Measurements from ENCODE around the gene CYLD. TPM values are rescaled to one million over a fixed set of nuclear protein-coding genes. Genes with fewer than 3 reads are reported as not detected.

CYLD gene
- total RNA-seq, 1 experiment from 2014 or later = 9.8 TPM

DNA sequence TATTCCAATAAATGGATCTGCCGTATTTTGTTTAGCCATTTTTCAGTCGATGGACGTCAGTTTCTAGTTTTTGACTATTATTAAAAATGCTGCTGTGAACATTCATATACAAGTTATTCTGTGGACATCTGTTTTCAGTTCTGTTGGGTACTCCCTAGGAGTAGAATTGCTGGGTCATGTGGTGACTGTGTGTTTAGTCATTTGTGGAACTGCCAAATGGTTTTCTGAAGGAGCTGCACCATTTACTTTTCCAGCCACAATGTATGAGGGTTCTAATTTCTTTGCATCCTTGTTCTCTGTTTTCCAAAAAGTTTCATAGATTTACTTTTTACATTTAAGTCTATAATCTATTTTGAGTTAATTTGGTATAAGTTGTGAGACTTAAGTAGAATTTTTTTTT is 29.5 kb downstream of the CYLD start:
- TF ChIP-seq, protein P1, sequence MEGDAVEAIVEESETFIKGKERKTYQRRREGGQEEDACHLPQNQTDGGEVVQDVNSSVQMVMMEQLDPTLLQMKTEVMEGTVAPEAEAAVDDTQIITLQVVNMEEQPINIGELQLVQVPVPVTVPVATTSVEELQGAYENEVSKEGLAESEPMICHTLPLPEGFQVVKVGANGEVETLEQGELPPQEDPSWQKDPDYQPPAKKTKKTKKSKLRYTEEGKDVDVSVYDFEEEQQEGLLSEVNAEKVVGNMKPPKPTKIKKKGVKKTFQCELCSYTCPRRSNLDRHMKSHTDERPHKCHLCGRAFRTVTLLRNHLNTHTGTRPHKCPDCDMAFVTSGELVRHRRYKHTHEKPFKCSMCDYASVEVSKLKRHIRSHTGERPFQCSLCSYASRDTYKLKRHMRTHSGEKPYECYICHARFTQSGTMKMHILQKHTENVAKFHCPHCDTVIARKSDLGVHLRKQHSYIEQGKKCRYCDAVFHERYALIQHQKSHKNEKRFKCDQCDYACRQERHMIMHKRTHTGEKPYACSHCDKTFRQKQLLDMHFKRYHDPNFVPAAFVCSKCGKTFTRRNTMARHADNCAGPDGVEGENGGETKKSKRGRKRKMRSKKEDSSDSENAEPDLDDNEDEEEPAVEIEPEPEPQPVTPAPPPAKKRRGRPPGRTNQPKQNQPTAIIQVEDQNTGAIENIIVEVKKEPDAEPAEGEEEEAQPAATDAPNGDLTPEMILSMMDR (IDR thresholded peaks at IDR 0.05; ENCODE audit: insufficient read depth in 1 of 2, low read depth in 1 of 2, low read length in 1 of 2, severe bottlenecking in 1 of 2, unreplicated experiment in 1 of 2) = no peak
- H3K9me3 Mint-ChIP-seq (ENCODE audit: unreplicated experiment) = peaks cover 5% of the 10 kb centered on the region
- ChIA-PET POLR2A (no interaction called here), CTCF (no interaction called here)
- no peak overlapping the region for H3K27ac Mint-ChIP-seq (ENCODE audit: unreplicated experiment)
- no peaks in the 10 kb centered on the region for H3K27me3 ChIP-seq (replicated peaks; ENCODE audit: control insufficient read depth, insufficient read depth, low read length)
- no peaks in the 10 kb centered on the region for H3K27me3 Mint-ChIP-seq (ENCODE audit: insufficient read depth, unreplicated experiment)
- no peak overlapping the region for H3K4me3 Mint-ChIP-seq (ENCODE audit: unreplicated experiment)
- no peaks in the 10 kb centered on the region for H3K36me3 Mint-ChIP-seq (ENCODE audit: insufficient read depth, unreplicated experiment)
- H3K9me3 ChIP-seq = no peaks in the 10 kb centered on the region
- no peaks in the 10 kb centered on the region for H3K4me1 Mint-ChIP-seq (ENCODE audit: low read depth, unreplicated experiment)
- BruUV-seq (replicated peaks) = no TSS peak
- intact Hi-C loops (cut with micrococcal nuclease; ENCODE audit: unreplicated experiment) = no loop called here
- H3K4me1 ChIP-seq = no peaks in the 10 kb centered on the region
- no peak overlapping the region for H3K4me3 ChIP-seq (ENCODE audit: low read depth, low read length)
- no peaks in the 10 kb centered on the region for H3K36me3 ChIP-seq (ENCODE audit: control insufficient read depth, insufficient read depth, low read length)
- no peak for DNase-seq

DNA sequence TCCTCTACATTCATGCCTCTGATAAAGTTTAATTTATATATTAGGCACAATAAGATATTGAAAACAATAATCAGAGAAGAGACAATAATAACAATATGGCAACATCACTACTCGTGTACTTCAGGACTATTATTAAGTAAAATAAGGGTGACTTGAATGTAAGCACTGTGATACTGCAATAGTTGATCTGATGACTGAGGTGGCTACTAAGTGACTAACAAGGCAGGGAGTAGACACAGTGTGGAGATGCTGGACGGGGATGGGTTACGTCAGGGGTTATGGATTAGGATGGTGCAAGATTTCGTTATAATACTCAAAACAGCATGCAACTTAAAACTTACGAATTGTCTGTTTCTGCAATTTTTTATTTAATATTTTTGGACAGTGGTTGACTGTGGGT is 32.5 kb downstream of the CYLD start:
- Histone ChIP-seq H3K36me3 (ENCODE audit: control insufficient read depth, insufficient read depth, low read length) (no peaks in the 10 kb centered on the region), H3K4me3 (ENCODE audit: low read depth, low read length) (no peak overlapping the region), H3K27me3 (replicated peaks; ENCODE audit: control insufficient read depth, insufficient read depth, low read length) (no peaks in the 10 kb centered on the region), H3K4me1 (no peaks in the 10 kb centered on the region), H3K9me3 (no peaks in the 10 kb centered on the region)
- H3K27ac Mint-ChIP-seq (ENCODE audit: unreplicated experiment) = no peak overlapping the region
- BruUV-seq (replicated peaks) = no TSS peak
- peaks cover 12% of the 10 kb centered on the region for H3K4me1 Mint-ChIP-seq (ENCODE audit: low read depth, unreplicated experiment)
- H3K9me3 Mint-ChIP-seq (ENCODE audit: unreplicated experiment) = no peaks in the 10 kb centered on the region
- ChIA-PET CTCF (no interaction called here), POLR2A (no interaction called here)
- H3K36me3 Mint-ChIP-seq (ENCODE audit: insufficient read depth, unreplicated experiment) = no peaks in the 10 kb centered on the region
- intact Hi-C loops (cut with micrococcal nuclease; ENCODE audit: unreplicated experiment) = no loop called here
- no peak for DNase-seq
- TF ChIP-seq, protein P1 (IDR thresholded peaks at IDR 0.05; ENCODE audit: insufficient read depth in 1 of 2, low read depth in 1 of 2, low read length in 1 of 2, severe bottlenecking in 1 of 2, unreplicated experiment in 1 of 2) = no peak
- no peak overlapping the region for H3K4me3 Mint-ChIP-seq (ENCODE audit: unreplicated experiment)
- H3K27me3 Mint-ChIP-seq (ENCODE audit: insufficient read depth, unreplicated experiment) = no peaks in the 10 kb centered on the region

DNA sequence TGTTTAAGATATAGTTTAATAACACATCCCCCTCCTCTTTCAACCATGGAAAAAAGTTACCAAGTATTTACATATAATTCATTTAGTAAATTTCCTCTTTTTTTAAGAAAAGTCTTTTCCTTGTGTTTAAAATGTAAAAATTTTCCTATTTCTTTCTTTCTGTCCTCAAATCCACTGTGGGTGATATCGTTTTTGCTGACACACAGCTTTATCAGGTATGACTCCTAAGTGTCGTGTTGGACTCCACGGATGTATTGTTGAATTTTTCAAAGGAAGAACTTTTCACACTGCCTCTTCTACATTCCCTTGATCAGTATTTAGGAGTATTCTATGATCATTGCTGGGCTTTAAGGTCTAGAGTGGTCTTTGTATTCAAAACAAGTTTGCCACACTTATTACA is 33.1 kb downstream of the CYLD start:
- no peaks in the 10 kb centered on the region for H3K4me1 ChIP-seq
- Mint-ChIP-seq H3K27me3 (ENCODE audit: insufficient read depth, unreplicated experiment) (no peaks in the 10 kb centered on the region), H3K9me3 (ENCODE audit: unreplicated experiment) (no peaks in the 10 kb centered on the region), H3K4me3 (ENCODE audit: unreplicated experiment) (no peak overlapping the region), H3K27ac (ENCODE audit: unreplicated experiment) (no peak overlapping the region), H3K4me1 (ENCODE audit: low read depth, unreplicated experiment) (peaks cover 12% of the 10 kb centered on the region), H3K36me3 (ENCODE audit: insufficient read depth, unreplicated experiment) (no peaks in the 10 kb centered on the region)
- ChIA-PET CTCF (no interaction called here), POLR2A (no interaction called here)
- no peaks in the 10 kb centered on the region for H3K27me3 ChIP-seq (replicated peaks; ENCODE audit: control insufficient read depth, insufficient read depth, low read length)
- TF ChIP-seq, protein P1 (IDR thresholded peaks at IDR 0.05; ENCODE audit: insufficient read depth in 1 of 2, low read depth in 1 of 2, low read length in 1 of 2, severe bottlenecking in 1 of 2, unreplicated experiment in 1 of 2) = no peak
- no peaks in the 10 kb centered on the region for H3K36me3 ChIP-seq (ENCODE audit: control insufficient read depth, insufficient read depth, low read length)
- no peak for DNase-seq
- H3K9me3 ChIP-seq = no peaks in the 10 kb centered on the region
- intact Hi-C loops (cut with micrococcal nuclease; ENCODE audit: unreplicated experiment) = no loop called here
- BruUV-seq (replicated peaks) = no TSS peak
- H3K4me3 ChIP-seq (ENCODE audit: low read depth, low read length) = no peak overlapping the region

Measured in Caco-2 (cell line).